Measurements from ENCODE around the gene PTBP2.

PTBP2 gene

DNA sequence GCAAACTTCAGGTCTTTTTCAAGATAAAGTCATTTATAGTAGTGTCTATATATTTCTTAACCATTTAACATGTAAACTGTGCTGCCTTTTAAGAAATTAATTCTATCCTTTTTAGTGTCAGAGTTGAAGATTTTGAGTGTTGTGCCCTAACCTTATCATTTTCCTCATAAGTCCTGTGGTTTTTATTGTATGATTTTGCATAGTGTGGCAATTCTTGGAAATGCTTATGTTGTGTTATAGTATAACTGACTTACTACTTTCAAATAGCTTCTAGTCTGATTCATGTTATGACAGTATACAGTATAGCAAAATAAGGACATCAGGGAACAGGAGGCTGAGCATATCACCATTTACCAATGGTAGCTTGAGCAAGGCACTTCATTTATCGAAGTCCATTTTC, 99.1 kb downstream of the PTBP2 start:
- DNase-seq (ENCODE audit: low read depth) = no peak

DNA sequence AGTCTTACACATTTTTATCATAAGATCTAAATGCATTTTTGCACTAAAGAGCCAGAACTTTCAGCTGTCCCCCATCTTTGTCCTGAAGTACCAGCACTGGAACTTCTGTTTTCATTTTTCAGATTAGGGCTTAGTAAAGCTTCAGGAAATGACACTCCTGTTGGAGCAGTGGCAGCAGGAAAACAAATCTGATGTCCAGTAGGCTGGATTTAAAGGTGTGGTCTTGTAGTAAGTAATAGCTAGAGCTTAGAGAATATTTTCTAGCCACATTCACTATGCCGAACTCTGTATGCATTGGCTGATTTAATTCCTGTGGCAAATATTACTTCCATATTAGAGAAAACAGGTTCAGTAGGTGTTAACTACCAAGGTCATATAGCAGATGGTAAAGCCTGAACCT, 103.6 kb downstream of the PTBP2 start:
- no peak for DNase-seq (ENCODE audit: low read depth)

DNA sequence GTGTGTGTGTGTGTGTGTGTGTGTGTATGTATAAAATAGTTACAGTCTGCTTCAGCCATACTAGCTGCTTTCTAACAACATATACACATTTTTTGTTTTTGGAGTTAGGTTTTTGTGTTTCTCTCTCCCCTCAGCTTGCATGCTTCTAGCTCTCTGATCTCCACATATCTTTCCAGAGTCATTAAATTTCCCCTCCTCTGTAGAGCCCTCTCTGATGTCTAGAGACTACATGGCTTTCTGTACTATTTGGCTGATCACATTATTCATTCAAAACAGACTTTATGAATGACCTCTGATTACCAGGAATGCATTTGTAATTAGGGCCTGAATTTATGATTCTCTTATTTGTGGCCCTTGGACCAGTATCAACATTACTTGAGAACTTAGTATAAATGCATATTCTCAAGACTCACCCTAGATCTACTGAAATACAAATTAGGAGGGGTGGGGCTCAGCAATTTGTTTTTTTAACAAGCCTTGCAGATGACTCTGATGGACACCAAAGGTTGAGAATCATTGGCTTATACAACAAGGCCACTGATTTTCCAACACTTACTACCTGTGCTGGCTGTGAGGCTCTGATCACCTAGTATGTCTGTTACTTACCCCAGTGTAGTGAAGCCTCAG, 104.5 kb downstream of the PTBP2 start:
- no peak for DNase-seq (ENCODE audit: low read depth)

DNA sequence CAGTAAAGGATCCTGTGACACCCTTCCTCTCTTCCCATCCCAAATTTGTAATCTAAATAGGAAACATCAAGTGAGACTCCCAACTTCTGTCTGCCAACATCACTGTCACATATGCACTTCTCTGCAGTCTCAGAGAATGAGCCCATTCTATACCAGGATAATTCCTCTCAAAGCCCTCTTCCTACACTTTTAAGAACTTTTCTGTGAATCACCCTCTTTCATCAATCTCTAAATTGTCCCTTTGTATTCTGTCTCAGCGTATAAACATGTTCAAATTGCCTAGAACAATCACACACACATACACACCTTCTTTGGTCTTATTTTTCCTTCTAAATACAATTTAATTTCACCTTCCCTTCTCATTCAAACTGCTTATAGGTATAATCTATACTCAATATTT, 111.8 kb downstream of the PTBP2 start:
- DNase-seq (ENCODE audit: low read depth) = no peak

DNA sequence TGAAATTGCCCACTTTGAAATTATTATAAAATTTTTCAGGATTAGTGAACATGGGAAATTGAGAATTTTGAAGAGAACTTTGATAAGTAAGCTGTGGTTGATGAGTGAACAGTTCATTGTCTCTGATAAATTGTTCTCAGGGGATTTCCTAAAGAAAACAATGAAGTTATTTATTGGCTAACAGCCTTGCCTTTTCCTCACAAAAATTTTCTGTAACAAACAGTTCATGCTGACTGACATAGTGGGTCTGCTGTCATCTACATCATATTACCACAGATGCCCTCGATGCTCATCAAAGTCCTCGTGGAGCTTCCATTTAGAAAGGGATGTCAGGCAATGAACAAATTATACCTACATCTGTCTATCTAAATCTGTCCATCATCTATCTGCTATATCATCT, 113.4 kb downstream of the PTBP2 start:
- no peak for DNase-seq (ENCODE audit: low read depth)

DNA sequence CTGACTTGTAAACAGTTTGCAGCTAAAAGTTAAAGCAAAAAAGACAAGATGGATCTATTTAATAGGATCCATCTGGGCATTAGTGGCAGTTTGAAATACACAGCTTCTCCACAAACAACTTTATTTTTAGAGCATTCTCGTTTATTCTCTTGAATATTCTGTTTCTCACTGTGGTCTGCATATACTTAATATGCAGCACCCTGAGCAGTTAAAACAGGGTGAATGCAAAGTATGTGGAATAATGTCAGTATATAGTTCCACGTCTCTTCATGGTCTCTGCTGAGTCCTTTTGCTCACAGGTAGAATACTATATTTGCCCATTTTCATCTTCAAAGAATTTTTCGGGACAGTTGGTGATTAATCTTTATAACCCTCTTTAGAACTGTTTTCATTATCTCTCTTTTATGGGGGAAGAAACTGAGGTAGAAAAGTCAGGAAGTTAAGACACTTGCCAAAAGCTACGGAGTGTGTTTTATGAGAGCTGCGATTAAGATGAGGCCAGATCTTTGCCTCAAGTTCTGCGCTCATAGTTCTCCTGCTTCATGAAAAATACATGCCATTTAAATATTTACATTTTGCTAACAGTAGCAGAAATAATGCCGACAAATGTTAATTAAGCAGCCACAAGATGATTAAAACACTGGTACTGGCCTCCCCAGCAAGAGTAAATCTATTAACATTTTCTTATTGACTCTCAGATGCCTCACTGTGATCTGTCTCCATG, 115.6 kb downstream of the PTBP2 start:
- no peak for DNase-seq (ENCODE audit: low read depth)

DNA sequence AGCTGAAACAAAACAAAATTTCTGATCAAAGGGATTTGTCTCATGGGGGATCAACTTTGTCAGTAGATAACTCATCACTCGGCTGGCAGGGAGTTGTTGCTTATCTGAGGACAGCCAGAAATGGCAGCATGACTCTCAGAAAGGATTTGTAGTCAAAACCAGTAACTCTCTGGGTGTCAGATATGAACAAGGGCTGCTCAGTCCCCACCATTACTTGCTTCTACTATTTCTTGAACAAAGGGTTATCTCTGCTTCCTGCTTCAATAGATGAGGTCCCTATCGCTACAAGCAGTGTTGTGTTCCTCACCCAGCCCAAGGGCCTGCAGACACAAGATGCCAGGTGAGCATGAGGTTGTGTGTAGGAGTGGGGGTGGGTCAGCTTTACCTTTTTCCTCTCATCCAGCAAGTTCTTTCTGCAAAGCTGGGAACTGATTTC, 116.2 kb downstream of the PTBP2 start:
- DNase-seq (ENCODE audit: low read depth) = no peak

DNA sequence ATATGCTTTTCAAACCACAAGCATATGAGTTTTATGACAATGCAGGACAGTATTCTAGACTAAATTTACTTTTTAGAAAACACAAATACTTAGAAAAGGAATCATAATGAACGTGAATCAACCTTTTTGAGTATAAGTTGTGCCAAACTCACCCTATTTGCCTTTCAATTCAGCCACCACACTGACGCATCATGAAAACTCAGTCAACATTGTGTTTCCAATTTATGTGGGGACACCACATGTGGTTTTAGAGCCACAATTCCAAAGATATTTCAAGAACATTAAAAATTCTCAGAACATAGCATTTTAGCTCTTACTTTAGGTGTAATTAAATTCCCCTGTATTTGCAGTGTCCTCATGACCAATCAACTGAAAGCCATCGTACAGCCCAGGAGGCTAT, 118.8 kb downstream of the PTBP2 start:
- no peak for DNase-seq (ENCODE audit: low read depth)

DNA sequence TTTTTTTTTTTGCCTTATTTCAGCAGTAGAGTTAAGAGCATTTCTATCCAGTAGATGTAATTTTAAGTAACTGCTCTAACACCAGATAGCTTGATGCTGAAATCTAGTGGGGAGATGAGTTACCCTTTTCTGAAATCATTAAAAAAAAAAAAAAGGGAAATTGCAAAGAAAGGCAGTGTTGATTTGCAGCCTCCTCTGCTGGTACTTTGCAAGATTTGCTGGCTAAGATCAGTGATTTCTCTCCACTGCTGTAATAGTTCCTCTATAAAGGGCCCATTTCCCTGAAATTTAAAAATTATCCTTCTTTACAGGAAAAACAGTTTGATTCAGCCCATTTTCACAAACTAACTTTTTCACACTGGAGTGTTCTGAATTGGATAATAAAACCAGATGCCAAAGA, 120.6 kb downstream of the PTBP2 start:
- no peak for DNase-seq (ENCODE audit: low read depth)

DNA sequence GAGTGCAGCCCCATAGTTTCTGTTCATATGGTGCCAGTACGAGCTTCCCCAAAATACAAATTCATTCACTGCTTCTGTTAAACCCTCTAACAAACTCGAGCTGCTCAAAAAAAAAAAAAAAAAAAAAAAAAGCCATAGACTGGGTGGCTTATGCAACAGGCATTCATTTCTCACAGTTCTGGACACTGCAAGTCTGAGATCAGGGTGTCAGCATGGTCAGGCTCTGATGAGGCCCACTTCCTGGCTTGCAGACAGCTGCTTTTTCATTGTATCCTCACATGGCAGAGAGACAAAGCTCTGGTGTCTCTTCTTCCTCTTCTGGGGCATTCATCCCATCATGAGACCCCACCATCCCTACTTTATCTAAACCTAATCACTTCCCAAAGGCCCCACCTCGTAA, 121.6 kb downstream of the PTBP2 start:
- DNase-seq (ENCODE audit: low read depth) = no peak

DNA sequence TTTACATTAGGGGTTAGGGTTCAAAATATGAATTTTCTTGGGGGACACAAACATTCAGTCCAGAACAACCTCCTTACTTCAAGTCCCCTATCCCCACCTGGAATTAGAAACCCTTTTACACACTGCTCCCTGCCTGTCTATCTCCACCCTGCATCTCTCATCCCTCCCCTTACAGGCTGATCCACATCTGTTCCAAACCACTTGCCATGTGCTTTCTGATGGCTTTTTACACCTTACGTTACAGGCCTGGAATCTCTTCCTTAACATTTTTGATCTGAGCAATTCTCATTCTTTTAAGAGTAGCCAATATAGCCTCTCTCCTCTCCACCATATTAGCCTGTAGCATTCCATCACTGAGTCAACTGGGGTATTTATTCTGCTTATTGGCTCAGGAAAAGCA, 122.0 kb downstream of the PTBP2 start:
- DNase-seq (ENCODE audit: low read depth) = no peak

DNA sequence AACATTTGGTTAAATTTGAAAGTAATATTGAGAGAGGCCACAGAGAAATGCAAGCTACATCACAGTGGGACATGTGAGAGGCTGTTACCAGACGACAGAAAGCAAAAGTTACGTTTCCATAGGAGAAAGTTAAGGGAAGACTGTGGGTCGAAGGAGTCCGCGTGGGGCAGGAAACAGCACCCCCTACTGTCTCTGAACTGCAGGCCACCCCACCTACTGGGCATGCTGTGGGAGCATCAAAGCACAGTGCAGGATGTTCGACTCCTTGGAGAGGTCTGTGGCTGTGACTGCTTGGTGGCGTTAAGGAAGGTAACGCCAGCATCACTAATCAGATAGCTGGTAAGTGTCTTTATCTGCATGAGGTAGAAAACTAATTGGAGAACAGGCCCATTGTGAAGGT, 123.9 kb downstream of the PTBP2 start:
- DNase-seq (ENCODE audit: low read depth) = no peak

DNA sequence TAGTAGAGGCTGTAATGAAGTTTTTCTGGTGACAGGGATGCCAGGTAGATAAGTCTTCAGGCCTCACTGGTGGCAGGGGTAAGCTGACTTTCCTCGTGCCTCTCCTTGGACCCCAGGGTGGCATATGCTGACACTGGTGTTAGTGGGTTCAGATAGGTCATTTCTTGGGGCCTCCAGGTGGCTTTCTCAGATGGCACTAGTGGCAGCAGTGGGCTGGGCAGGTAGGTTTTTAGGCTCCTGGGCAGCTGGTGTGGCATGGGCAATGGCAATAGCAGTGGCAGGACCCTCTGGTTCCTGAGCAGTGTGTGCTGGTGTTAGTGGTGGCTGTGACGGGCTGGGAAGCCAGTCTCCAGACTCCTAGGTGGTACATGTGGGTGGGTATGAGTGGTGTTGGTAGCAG, 140.3 kb downstream of the PTBP2 start:
- no peak for DNase-seq (ENCODE audit: low read depth)

DNA sequence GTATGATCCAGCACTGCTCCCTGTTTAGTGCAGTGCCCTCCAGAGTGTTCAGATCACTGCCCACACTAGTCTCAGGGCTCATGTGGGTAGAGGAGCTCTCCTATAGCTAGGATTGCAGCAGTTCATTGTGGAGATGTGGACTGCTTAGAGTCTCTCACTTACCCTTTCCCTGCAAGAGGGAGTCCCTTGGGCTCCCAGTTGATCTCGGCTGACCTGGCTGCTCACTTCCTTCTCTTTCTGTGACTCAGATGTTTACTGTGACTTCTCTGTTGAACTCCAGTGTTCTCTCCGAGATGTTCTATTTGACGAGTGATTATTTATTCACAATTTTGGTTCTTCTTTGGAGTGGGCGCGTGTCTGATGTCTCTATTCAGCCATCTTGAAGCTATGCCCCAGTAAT, 141.9 kb downstream of the PTBP2 start:
- DNase-seq (ENCODE audit: low read depth) = no peak
